OCI-LY1 (cell line): ENCODE data around the gene MPPED2.

Experiments
- H2AFZ ChIP-seq: fragments of 200-600 bp; sonication (generic), shearing (Covaris generic); 2 replicates; pipeline ENCODE4 v1.6.0; 2014; ENCODE audit warnings: antibody characterized with exemption, mild to moderate bottlenecking, low read length
- H3F3A ChIP-seq: fragments of 200-600 bp; sonication (generic), shearing (Covaris generic); 2 replicates; pipeline ENCODE4 v1.6.0; 2014; ENCODE audit warnings: mild to moderate bottlenecking, antibody characterized with exemption, low read length, moderate library complexity; ENCODE audit not compliant: insufficient read depth
- H3K27ac ChIP-seq: fragments of 200-600 bp; sonication (generic); 2 replicates; pipeline ENCODE4 v1.5.1; 2014; ENCODE audit warnings: low read length, mixed run types, mild to moderate bottlenecking, low read depth; ENCODE audit not compliant: poor library complexity, severe bottlenecking
- H3K27me3 ChIP-seq: fragments of 200-600 bp; sonication (generic); 2 replicates; pipeline ENCODE4 v1.6.0; 2014; ENCODE audit warnings: antibody characterized with exemption, mild to moderate bottlenecking, low read length, moderate library complexity; ENCODE audit not compliant: insufficient read depth
- H3K36me3 ChIP-seq: fragments of 200-600 bp; sonication (generic); 2 replicates; pipeline ENCODE4 v1.6.1; 2014; ENCODE audit warnings: mild to moderate bottlenecking, antibody characterized with exemption, low read length, moderate library complexity, mixed read lengths; ENCODE audit not compliant: insufficient read depth
- H3K4me1 ChIP-seq: fragments of 200-600 bp; sonication (generic); 2 replicates; pipeline ENCODE4 v1.5.1; 2014; ENCODE audit warnings: mild to moderate bottlenecking, low read length, moderate library complexity; ENCODE audit not compliant: insufficient read depth, severe bottlenecking
- H3K4me2 ChIP-seq: fragments of 200-600 bp; sonication (generic), shearing (Covaris generic); 2 replicates; pipeline ENCODE4 v1.6.1; 2014; ENCODE audit warnings: low read length
- H3K4me3 ChIP-seq: fragments of 200-600 bp; sonication (generic); 2 replicates; pipeline ENCODE4 v1.5.1; 2014; ENCODE audit warnings: low read length, low read depth, mild to moderate bottlenecking, mixed read lengths; ENCODE audit not compliant: poor library complexity, severe bottlenecking
- H3K79me2 ChIP-seq: fragments of 200-600 bp; shearing (Covaris generic); 2 replicates; pipeline ENCODE4 v1.6.1; 2016; ENCODE audit warnings: mixed run types, low read length, mixed read lengths; ENCODE audit not compliant: insufficient read depth
- H3K9ac ChIP-seq: fragments of 200-600 bp; sonication (generic), shearing (Covaris generic); 2 replicates; pipeline ENCODE4 v1.6.1; 2014; ENCODE audit warnings: mild to moderate bottlenecking, low read length, mixed read lengths
- H3K9me2 ChIP-seq: fragments of 200-600 bp; sonication (generic), shearing (Covaris generic); 2 replicates; pipeline ENCODE4 v1.6.1; 2014; ENCODE audit warnings: low read depth, mild to moderate bottlenecking, low read length, mixed read lengths
- H3K9me3 ChIP-seq: fragments of 200-600 bp; shearing (Covaris generic); 2 replicates; pipeline ENCODE4 v1.6.1; 2014; ENCODE audit warnings: low read length, mixed read lengths
- H4K20me1 ChIP-seq: fragments of 200-600 bp; sonication (generic), shearing (Covaris generic); 2 replicates; pipeline ENCODE4 v1.6.0; 2016; ENCODE audit warnings: mild to moderate bottlenecking, low read length; ENCODE audit not compliant: insufficient read depth
- CTCF ChIP-seq: fragments of 200-600 bp; sonication (generic), shearing (Covaris generic); IDR thresholded peaks from 2 replicates; pipeline ENCODE4 v1.5.1; 2017; ENCODE audit warnings: mild to moderate bottlenecking, antibody characterized with exemption, low read length, moderate library complexity, mixed read lengths
- EZH2 ChIP-seq: fragments of 200-600 bp; sonication (generic), shearing (Covaris generic); IDR thresholded peaks from 2 replicates; pipeline ENCODE4 v1.8.0; 2017; ENCODE audit warnings: borderline replicate concordance, mixed run types, mild to moderate bottlenecking, antibody characterized with exemption, low read length, moderate library complexity, mixed read lengths

The MPPED2 gene

GRCh38 chr11:30445056-30445455 is 141.1 kb downstream of the MPPED2 start:
- no peaks in the 10 kb centered on the region for H4K20me1 ChIP-seq
- no peak overlapping the region for H3K9ac ChIP-seq
- no peaks in the 10 kb centered on the region for H3F3A ChIP-seq
- TF ChIP-seq CTCF, result no peak
- no peak for TF ChIP-seq EZH2
- H3K79me2 ChIP-seq, result no peaks in the 10 kb centered on the region
- H3K9me3 ChIP-seq, result no peaks in the 10 kb centered on the region
- no peaks in the 10 kb centered on the region for H3K4me1 ChIP-seq
- no peak overlapping the region for H2AFZ ChIP-seq
- no peaks in the 10 kb centered on the region for H3K36me3 ChIP-seq
- no peak overlapping the region for H3K27ac ChIP-seq
- no peak overlapping the region for H3K4me3 ChIP-seq
- no peak overlapping the region for H3K4me2 ChIP-seq
- no peaks in the 10 kb centered on the region for H3K27me3 ChIP-seq
- H3K9me2 ChIP-seq, result no peaks in the 10 kb centered on the region

DNA sequence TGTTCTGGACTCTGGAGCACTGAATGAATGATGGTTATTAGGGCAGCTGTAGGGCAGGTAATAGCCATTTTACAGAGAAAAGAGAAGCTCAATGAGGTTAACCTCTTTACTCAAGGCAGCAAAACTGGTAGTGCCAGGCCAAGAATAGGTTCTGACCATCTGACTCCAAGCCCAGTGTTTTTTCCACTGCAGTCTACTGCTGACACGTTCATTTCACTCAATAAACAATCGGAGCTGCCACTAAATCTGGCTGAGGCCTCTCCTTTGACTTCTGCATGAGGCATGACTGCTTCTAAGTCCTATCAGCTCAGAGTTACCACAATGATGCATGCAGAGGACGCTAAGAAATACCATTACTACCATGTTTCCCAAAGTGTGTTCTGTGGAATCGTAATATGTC is 145.6 kb downstream of the MPPED2 start:
- H3K4me3 ChIP-seq, result no peak overlapping the region
- H3K4me1 ChIP-seq, result no peaks in the 10 kb centered on the region
- H3K27me3 ChIP-seq, result no peaks in the 10 kb centered on the region
- no peak for TF ChIP-seq CTCF
- no peak for TF ChIP-seq EZH2
- H3K79me2 ChIP-seq, result no peaks in the 10 kb centered on the region
- H3K27ac ChIP-seq, result no peak overlapping the region
- no peak overlapping the region for H3K9ac ChIP-seq
- no peaks in the 10 kb centered on the region for H3K36me3 ChIP-seq
- H2AFZ ChIP-seq, result no peak overlapping the region
- no peaks in the 10 kb centered on the region for H3F3A ChIP-seq
- H3K9me2 ChIP-seq, result no peaks in the 10 kb centered on the region
- no peaks in the 10 kb centered on the region for H3K9me3 ChIP-seq
- no peak overlapping the region for H3K4me2 ChIP-seq
- no peaks in the 10 kb centered on the region for H4K20me1 ChIP-seq

GRCh38 chr11:30436801-30437200 is 149.4 kb downstream of the MPPED2 start:
- Histone ChIP-seq H4K20me1 (no peaks in the 10 kb centered on the region), H3K27me3 (no peaks in the 10 kb centered on the region), H3K9ac (no peak overlapping the region), H3K4me1 (no peaks in the 10 kb centered on the region), H3K79me2 (no peaks in the 10 kb centered on the region), H3K9me3 (no peaks in the 10 kb centered on the region), H3K27ac (no peak overlapping the region), H3K4me3 (no peak overlapping the region), H2AFZ (no peak overlapping the region), H3K36me3 (no peaks in the 10 kb centered on the region), H3F3A (no peaks in the 10 kb centered on the region), H3K9me2 (no peaks in the 10 kb centered on the region), H3K4me2 (no peak overlapping the region)
- TF ChIP-seq EZH2, result no peak

DNA sequence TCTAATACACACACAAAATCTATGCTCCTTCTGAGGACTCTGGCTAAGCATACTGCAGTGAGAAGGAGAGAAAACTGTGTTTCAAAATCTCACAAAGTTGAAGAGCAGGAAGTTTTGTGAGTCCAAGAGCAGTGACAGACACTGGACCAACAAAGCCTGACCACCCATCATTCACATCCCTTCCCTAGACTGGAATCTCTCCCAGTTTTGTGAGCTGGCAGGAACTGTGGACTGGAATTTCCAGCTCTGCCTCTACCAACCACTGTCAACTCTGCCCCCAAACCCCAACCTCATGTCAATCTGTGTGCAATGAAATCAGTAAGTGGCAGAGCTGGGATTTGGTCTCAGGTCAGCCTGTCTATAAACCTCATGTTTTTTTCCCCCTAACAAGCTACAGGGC is 150.7 kb downstream of the MPPED2 start:
- Histone ChIP-seq H3K27me3 (no peaks in the 10 kb centered on the region), H2AFZ (no peak overlapping the region), H3K36me3 (no peaks in the 10 kb centered on the region), H3K4me3 (no peak overlapping the region), H3K4me2 (no peak overlapping the region), H3K9me3 (no peaks in the 10 kb centered on the region), H4K20me1 (no peaks in the 10 kb centered on the region), H3K27ac (no peak overlapping the region), H3K9ac (no peak overlapping the region), H3K9me2 (no peaks in the 10 kb centered on the region), H3K79me2 (no peaks in the 10 kb centered on the region), H3F3A (no peaks in the 10 kb centered on the region), H3K4me1 (no peaks in the 10 kb centered on the region)
- TF ChIP-seq EZH2, result no peak
- TF ChIP-seq CTCF, result no peak
